ENCODE results near the gene DPPA5.
"Not testable (repeated sequence)": the region's sequence is repeated elsewhere in the genome, so short reads cannot be mapped to it uniquely, and the experiment has no call there.

Gene DPPA5, protein sequence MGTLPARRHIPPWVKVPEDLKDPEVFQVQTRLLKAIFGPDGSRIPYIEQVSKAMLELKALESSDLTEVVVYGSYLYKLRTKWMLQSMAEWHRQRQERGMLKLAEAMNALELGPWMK

DNA sequence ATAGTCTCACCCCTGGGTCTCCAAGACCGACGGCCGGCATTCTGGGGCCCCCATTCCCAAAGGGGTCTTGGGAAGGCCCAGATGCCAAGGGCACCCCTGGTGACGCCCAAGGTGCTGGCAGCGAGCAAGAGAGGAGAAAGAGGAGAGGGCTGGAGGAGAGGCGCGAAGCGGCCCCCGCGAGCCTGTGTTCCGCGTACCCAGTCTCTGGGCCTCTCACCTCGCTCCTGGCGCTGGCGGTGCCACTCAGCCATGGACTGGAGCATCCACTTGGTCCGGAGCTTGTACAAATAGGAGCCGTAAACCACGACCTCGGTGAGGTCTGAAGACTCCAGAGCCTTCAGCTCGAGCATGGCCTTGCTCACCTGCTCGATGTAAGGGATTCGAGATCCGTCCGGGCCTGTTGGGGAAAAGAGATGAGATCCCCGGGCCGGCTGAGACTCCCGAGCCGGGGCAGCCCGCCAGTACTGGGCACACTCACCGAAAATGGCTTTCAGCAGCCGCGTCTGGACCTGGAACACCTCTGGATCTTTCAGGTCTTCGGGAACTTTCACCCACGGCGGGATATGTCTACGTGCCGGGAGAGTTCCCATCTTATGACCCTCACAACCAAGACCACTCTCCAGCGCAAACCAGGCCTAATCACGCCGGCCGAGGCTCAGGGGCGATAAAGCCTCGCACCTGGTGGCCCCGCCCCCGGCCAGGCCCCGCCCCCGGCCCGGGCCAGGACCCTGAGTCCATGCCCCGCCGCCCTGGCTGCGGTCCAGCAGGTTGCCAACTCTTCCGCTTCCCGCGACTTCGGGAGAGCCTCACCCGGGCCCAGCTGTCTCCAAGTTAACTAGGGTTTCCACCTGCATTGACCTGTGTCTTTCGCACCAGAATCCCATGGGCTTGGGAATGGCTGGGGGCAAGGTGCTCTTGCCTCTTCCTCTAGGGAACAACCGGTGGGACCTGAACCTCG is at the start of gene DPPA5:
Gene DPPA5 (minus strand): TSS at position 641 of the 958 bp plus-strand sequence. CDS start 51 bp downstream, at position 590.
- in situ Hi-C loops (cut with MboI; ENCODE audit: low sequenced_read_pairs) = no loop called here

DNA sequence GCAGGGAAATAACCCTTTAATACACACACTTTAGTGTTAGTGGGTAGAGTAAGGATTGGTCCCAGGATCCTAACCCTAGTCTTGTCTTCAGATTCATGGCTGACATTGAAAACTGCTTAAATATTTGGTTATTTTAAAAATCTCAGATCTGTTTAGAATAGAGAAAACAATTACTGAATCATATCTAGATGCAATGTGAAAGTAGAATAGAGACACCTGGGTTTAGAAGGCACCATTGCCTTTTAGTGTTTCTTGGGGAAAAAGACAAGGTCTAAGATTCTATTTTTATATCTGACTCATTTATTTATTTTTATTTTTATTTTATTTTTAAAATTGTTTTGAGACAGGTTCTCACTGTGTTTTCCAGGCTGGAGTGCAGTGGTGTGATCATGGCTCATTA is 46.6 kb upstream of the DPPA5 start:
- in situ Hi-C loops (cut with MboI; ENCODE audit: low sequenced_read_pairs) = no loop called here

DNA sequence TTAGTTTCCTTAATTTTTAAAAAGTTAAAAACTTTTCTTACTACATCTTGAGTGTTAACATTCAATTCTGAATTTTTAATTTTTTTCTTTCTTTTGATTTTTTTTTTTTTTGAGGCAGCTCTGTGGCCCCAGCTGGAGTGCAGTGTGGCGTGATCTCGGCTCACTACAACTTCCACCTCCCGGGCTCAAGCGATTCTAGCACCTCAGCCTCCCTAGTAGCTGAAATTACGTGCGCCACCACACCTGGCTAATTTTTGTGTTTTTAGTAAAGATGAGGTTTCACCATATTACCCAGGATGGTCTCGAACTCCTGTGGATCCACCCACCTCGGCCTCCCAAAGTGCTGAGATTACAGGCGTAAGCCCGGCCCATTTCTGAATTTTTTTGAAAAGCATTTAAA is 41.8 kb upstream of the DPPA5 start:
- in situ Hi-C loops (cut with MboI; ENCODE audit: low sequenced_read_pairs) = no loop called here

DNA sequence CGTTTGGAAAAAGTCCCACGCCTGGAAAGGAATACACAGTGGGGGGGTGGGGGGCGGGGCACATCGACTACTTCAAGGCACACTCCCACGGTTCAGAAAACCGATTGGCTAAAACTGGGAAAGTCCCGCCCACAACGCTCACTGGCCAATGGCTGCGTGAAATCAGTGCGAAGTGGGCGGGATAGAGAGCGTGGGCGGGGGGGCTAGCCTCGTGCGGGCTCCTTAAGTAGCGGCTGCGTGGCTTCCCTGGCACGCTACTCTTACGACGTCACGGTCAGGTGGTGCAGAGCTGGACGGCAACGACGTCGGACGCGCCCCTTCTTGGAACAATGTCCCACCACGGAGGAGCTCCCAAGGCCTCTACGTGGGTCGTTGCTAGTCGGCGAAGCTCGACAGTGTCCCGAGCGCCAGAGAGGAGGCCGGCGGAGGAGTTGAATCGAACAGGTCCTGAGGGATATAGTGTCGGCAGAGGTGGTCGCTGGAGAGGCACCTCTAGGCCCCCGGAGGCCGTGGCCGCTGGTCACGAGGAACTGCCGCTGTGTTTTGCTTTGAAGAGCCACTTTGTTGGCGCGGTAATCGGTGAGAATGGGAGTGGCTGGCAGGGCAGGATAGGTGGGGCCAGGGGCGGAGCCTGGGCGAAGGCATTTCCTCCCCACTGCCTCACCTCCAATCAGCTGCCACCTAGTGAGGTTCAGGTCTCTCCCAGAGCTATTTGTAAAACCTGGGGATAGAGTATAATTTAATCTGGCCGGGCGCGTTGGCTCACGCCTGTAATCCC is 40.7 kb upstream of the DPPA5 start, which contains the start of gene DDX43:
Gene DDX43 (plus strand): TSS at position 252 of the 778 bp plus-strand sequence. CDS start 78 bp downstream, at position 330.
- in situ Hi-C loops (cut with MboI; ENCODE audit: low sequenced_read_pairs) = no loop called here

DNA sequence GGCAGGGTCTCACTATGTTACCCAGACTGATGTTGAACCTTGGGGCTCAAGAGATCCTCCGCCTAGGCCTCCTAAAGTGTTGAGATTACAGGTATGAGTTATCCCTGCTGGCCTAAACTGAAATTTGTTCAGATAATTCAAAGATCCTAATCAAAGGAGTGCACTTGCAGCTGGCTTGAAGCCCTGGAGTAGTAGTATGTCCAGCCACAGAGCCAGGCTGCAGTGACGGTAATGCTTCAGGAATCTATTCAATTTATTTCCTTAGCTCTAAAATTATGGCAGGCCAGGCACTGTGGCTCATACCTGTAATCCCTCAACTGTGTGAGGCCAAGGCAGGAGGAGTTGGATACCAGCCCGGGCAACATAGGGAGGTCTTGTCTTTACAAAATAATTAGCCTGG is 39.2 kb upstream of the DPPA5 start:
- in situ Hi-C loops (cut with MboI; ENCODE audit: low sequenced_read_pairs) = no loop called here

DNA sequence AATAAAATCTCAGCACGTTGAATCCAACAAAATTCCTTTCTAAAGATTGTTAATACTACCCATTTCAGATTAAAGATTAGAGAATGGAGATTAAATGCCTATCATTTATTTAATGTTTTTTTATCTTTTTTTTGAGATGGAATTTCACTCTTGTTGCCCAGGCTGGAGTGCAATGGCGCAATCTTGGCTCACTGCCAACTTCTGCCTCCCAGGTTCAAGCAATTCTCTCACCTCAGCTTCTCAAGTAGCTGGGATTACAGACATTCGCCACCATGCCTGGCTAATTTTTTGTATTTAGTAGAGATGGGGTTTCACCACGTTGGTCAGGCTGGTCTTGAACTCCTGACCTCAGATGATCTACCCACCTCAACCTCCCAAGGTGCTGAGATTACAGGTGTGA is 38.1 kb upstream of the DPPA5 start:
- in situ Hi-C loops (cut with MboI; ENCODE audit: low sequenced_read_pairs) = not testable (repeated sequence)

DNA sequence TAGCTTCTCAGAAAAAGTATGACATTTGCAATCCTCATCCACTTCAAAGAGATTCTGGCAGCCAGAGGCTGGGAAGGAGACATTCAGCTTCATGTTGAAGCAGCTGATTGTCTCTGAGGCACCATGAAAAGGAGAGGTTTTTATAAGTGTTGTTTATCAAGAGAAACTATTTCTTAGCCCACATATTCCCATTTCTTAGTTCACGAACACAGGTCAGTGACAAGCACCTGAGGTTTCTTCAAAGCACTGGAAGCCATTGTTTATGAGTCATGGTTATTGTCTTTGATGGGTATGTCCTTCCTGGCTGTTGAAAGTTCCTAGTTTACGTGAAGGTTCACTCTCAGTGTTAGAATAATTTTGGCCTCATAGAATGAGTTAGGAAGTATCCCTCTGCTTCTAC is 37.6 kb upstream of the DPPA5 start:
- in situ Hi-C loops (cut with MboI; ENCODE audit: low sequenced_read_pairs) = no loop called here

DNA sequence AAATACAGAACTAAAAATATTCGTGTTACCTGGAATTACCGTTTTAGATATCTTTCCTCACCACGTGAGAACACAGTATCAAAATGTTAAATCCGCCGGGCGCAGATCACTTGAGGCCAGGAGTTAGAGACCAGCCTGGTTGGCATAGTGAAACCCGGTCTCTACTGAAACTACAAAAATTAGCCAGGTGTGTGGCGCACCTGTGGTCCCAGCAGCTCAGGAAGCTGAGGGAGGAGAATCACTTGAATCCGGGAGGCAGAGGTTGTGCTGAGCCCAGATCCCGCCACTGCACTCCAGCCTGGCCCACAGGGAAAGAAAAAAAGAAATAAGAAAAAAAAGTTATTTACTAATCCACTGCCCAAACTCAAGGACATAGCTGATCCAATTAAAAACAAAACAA is 35.8 kb upstream of the DPPA5 start:
- in situ Hi-C loops (cut with MboI; ENCODE audit: low sequenced_read_pairs) = no loop called here

DNA sequence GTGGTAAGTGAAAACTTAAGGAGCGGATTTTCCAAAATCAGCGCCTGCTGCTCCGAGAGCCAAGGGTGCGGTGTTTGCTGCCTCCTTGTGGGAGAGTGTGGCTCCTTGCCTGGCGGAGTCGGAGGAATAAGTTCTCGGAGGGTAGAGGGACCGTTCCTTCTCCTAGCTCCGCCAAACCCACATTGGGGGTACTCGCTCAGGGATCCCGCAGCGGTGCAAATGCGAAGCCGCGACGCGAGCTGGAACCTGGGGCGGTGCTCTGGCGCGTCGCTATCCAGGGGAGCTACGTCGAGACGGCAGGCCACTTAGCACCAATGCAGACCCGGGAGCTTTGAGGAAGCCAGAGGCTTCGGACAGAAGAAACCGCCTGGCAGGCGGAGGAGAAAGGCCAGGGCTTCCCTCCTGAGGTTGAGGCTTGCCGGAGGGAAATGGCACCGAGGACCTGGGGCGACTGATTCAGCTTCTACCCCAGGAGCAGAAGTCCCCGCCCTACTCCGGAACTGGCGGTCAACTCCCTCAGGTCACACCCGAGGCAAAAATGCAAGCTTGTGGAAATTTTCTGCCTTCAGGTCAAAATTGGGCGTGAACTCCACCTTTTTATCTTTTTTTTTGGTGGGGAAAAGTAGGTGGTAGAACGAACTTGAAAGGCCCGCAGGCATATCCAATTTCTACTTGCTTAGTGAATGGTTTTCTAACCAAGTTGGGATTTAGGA is 34.9 kb upstream of the DPPA5 start:
- in situ Hi-C loops (cut with MboI; ENCODE audit: low sequenced_read_pairs) = no loop called here

DNA sequence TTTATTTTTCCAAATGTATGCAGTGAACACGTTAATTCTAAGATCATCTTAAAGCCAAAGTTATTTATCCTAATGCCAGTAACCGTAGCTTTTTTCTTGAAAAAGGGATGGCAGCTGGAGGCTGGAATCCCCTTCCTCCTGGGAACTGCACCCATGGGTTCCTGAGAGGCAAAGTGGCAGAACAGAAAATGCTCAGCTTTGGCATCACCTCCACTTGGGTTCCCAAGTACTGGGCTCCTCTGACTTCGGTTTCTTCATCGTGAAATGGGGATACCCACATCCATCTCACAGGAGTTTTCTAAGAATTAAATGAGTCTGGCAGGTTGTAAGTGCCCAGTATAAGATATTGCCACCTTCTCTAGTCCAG is 34.3 kb upstream of the DPPA5 start:
- in situ Hi-C loops (cut with MboI; ENCODE audit: low sequenced_read_pairs) = no loop called here

DNA sequence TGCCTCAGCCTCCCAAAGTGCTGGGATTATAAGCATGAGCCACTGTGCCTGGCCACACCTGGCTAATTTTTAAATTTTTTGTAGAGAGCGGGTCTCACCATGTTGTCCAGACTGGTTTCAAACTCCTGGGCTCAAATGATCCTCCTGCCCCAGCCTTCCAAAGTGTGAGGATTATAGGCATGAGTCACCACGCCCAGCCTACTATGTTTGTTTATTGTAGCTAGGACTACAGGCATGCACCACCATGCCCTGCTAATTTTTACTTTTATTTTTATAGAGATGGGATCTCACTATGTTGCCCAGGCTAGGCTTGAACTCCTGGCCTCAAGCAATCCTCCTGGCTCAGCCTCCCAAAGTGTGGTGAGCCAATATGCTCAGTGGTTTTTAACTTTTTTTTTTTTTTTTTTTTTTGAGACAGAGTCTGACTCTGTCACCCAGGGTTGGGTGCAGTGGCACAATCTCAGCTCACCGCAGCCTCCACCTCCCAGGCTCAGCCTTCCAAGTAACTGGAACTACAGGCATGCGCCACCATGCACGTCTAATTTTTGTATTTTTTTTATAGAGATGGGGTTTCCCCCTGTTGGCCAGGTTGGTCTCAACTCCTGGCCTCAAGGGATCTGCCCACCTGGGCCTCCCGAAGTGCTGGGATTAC is 28.5 kb upstream of the DPPA5 start:
- in situ Hi-C loops (cut with MboI; ENCODE audit: low sequenced_read_pairs) = no loop called here

DNA sequence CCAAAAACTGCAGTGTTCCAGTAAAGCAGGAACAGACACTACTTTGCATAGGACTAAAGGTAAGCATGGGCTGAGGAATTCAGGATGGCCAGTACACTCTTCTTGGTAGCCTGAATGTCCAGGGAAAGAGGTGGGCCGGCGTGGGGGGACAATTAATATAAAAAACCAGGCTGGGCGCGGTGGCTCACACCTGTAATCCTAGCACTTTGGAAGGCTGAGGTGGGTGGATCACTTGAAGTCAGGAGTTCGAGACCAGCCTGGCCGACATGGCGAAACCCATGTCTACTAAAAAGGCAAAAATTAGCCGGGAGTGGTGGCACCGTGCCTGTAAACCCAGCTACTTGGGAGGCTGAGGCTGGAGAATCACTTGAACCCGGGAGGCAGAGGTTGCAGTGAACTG is 27.5 kb upstream of the DPPA5 start:
- in situ Hi-C loops (cut with MboI; ENCODE audit: low sequenced_read_pairs) = not testable (repeated sequence)

DNA sequence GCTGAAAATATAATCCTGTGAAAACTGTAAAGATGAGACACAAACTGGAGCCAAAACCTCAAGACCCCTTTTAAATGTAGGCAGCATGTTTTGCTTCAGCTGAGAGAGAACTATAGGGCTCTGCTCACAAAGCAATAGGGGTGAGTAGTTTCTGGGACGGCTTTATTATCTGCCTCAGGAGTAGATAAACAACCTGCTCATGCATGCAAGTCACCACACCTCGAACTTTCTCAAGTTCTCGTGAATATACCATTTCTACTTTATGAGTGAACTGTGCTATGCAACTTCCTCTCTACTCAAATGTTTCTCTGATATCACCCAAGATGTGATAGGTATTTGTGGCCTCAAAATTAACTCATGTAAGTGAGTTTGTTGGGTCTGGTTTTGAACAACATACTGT is 23.1 kb upstream of the DPPA5 start:
- in situ Hi-C loops (cut with MboI; ENCODE audit: low sequenced_read_pairs) = no loop called here

DNA sequence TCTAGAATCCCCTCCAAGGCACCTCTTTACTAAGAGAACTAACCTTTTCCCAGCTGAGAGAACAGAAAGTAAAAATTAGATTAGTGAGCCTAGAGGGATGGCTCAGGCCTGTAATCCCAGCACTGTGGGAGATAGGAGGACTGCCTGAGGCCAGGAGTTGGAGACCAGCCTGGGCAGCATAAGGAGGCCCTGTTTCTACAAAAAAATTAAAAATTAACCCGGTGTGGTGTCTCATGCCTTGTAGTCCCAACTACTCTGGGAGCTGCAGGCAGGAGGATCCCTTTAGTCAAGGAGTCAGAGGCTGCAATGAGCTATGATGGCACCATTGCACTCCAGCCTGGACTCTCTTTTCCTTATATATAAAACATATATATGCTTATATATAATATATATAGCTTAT is 21.1 kb upstream of the DPPA5 start:
- in situ Hi-C loops (cut with MboI; ENCODE audit: low sequenced_read_pairs) = no loop called here

DNA sequence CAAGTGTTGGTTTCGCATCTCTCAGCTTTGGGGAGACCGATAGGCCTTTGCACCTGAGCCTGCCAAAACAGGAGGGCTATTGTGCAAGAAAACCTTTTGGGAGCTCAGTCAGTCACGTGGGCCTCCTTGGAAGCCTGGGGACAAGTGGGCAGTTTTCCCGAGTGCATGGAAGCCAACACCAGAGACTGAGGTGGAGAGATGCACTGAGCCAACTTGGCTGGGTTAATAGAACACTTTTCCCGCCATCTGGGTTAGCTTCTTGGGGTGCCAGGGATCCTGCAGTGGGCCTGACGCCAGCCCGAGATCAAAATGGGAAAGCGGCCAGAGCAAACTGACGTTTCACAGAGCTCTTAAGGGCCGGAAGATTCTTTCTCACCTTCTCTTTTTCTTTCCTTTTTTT is 18.4 kb upstream of the DPPA5 start:
- in situ Hi-C loops (cut with MboI; ENCODE audit: low sequenced_read_pairs) = no loop called here

DNA sequence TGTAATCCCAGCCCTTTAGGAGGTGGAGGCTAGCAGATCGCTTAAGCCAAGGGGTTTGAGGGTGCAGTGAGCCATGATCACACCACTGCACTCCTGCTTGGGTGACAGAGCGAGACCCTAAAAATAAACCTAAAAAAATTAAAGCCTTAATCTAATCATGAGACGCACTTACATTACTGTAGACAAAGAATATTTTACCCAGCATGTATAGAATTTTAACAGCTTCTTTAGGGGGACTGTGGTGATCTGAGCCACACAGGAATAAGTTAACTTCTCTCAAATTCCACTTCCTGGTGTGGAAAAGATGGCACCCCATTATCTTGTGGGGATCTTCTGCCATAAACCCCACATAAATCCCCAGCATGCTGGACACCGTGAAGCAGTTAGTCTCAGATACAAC is 17.9 kb upstream of the DPPA5 start:
- in situ Hi-C loops (cut with MboI; ENCODE audit: low sequenced_read_pairs) = no loop called here

DNA sequence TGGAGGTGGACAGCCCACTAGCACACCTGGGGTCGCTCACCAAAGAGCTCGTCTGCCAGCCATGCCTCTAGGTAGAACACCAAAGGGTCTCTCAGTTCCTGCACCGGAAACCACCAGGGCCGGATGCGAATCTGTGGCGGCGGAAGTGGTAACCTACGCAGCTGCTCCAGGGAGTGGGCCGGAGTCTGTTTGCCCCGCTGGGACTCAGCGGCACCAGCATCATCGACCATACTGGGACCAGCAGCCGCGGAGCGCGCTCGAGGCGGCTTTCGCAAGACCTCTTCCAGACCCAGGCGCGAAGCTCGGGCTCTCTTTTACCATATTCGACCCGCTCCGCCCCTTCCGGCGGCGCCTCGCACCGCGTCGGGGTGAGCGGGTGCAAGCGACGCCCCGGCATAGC is 15.5 kb upstream of the DPPA5 start, which contains the start of gene OOEP:
Gene OOEP (minus strand): TSS at position 335 of the 400 bp plus-strand sequence. CDS start 105 bp downstream, at position 230.
- in situ Hi-C loops (cut with MboI; ENCODE audit: low sequenced_read_pairs) = no loop called here

DNA sequence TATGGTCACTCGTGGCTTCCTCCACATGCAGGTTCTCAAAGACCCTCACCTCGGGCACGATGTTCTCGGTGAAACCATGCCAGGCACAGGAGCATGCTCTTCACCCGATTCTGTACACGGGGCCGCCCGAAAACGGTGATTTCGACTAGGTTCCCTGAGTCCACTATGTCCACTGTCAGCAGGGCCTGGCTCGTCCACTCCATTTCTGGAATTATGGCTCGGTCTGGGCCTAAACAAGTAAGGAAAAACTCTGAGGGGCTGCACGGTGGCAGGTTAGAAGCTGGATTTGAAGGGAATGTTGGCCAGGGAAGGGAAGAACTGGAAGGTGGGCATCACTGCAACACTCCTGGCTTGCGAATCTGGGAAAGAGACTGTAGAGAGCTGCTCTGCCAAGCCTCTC is 15.1 kb upstream of the DPPA5 start:
- in situ Hi-C loops (cut with MboI; ENCODE audit: low sequenced_read_pairs) = no loop called here

DNA sequence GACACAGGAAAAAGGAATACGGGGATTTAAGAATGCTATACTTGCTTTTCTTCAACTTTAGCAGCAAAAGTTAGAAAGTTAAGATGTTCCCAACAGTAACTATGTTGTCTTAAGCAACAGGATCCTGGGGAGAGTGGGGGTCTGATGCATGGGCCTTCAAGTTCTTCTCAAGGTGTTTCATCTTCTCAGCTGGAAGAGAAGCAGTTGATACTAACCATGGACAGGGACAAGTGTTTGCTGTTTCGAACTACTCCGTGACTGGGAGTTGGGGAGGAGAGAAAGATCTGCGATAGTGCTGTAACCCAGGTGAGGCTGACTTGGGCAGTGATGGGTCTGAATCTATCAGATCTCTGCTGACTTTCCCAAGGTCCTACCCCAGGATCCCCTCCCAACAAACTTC is 14.6 kb upstream of the DPPA5 start:
- in situ Hi-C loops (cut with MboI; ENCODE audit: low sequenced_read_pairs) = no loop called here

DNA sequence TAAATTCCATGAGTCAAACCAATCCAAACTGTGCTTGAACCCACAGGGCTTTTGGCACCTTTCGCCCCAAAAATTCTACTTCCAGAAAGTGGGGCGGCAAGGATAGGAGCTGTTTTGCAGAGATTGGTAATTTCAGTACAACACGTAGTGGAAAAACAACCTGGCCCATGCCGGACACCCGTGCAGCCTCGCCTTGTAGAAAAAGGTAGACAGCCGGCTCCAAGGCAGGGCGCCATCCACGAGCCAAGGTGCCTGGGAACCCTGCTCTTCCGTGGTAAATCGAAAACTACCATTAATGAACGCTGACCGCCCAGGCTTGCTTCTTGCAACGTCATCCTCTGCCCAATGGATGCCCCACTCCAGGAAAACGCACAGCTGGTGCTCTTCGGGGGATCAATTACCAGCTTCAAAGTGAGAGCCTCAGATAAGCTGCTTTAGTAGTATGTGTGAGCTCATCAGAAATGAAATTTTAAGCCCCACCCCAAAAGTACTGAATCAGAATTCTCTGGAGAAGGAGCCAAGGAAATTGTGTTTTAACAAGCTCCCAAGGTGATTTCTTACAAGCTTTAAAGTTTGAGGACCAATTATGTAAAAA is 13.8 kb upstream of the DPPA5 start:
- in situ Hi-C loops (cut with MboI; ENCODE audit: low sequenced_read_pairs) = no loop called here

Data from HL-60/S4 (cell line).